ENCODE measurements around the gene AFG3L2.
"Not testable (repeated sequence)": the region's sequence is repeated elsewhere in the genome, so short reads cannot be mapped to it uniquely, and the experiment has no call there.

The AFG3L2 gene

GRCh38 chr18:12416098-12416729 lies 39.2 kb upstream of the AFG3L2 start:
- peaks cover 6 to 7% of the 10 kb centered on the region in 2 donors for H3K4me1 ChIP-seq (ENCODE audit: control insufficient read depth in 2 of 2, insufficient read depth in 1 of 2, low read depth in 1 of 2, low read length in 2 of 2)
- no CpG with 5 or more reads among the region's 5 CpGs for WGBS, 2 donors (ENCODE audit: extremely low coverage in 2 of 2, insufficient read length in 2 of 2, insufficient replicate concordance in 1 of 2)
- no peak overlapping the region for H2AFZ ChIP-seq (ENCODE audit: low read length)
- no peak overlapping the region for H3K18ac ChIP-seq (ENCODE audit: low read length)
- no peaks in the 10 kb centered on the region for H3K27me3 ChIP-seq (ENCODE audit: control insufficient read depth in 3 of 3, insufficient read depth in 3 of 3, low read depth in 1 of 3, low read length in 3 of 3)
- no peak overlapping the region for H2BK15ac ChIP-seq (ENCODE audit: low read length)
- H4K91ac ChIP-seq (ENCODE audit: low read depth, low read length, poor library complexity) = no peak overlapping the region
- no peak overlapping the region for H4K8ac ChIP-seq (ENCODE audit: low read depth, low read length)
- H3K4me3 ChIP-seq (ENCODE audit: low read length in 2 of 2) = no peak overlapping the region
- no peak overlapping the region for H2BK5ac ChIP-seq (ENCODE audit: low read length)
- H3K27ac ChIP-seq (replicated peaks; ENCODE audit: low read length) = peak overlapping the region; percentile 26
- no peak overlapping the region for H3K4ac ChIP-seq (ENCODE audit: low read length)
- H2BK12ac ChIP-seq (ENCODE audit: low read length) = no peak overlapping the region
- H3K36me3 ChIP-seq (replicated peaks in 1 of 2; ENCODE audit: control insufficient read depth in 2 of 2, insufficient read depth in 2 of 2, low read length in 2 of 2) = peaks cover under 1 to 2% of the 10 kb centered on the region in 2 donors
- H3K23ac ChIP-seq (ENCODE audit: low read depth, low read length, poor library complexity) = no peak overlapping the region
- no peak overlapping the region for H3K4me2 ChIP-seq (ENCODE audit: insufficient read depth, low read length, poor library complexity, severe bottlenecking)
- H3K9ac ChIP-seq (ENCODE audit: low read depth, low read length, poor library complexity) = no peak overlapping the region
- no peaks in the 10 kb centered on the region for H3K79me1 ChIP-seq (ENCODE audit: low read depth, low read length)
- no peak overlapping the region for H2AK5ac ChIP-seq (ENCODE audit: low read depth, low read length)
- H3K14ac ChIP-seq (ENCODE audit: low read length) = no peak overlapping the region
- H3K9me3 ChIP-seq (replicated peaks in 1 of 2; ENCODE audit: control insufficient read depth in 2 of 2, insufficient read depth in 1 of 2, low read depth in 1 of 2, low read length in 2 of 2) = peaks cover 0 to 2% of the 10 kb centered on the region in 2 donors
- no peak for DNase-seq (ENCODE audit: low spot score)
- H2BK120ac ChIP-seq (ENCODE audit: low read depth, low read length) = no peak overlapping the region

GRCh38 chr18:12411456-12411855 lies 34.4 kb upstream of the AFG3L2 start:
- H2BK5ac ChIP-seq (ENCODE audit: low read length) = no peak overlapping the region
- H3K14ac ChIP-seq (ENCODE audit: low read length) = no peak overlapping the region
- H3K79me1 ChIP-seq (ENCODE audit: low read depth, low read length) = no peaks in the 10 kb centered on the region
- peaks cover 0 to 2% of the 10 kb centered on the region in 2 donors for H3K9me3 ChIP-seq (replicated peaks in 1 of 2; ENCODE audit: control insufficient read depth in 2 of 2, insufficient read depth in 1 of 2, low read depth in 1 of 2, low read length in 2 of 2)
- H3K23ac ChIP-seq (ENCODE audit: low read depth, low read length, poor library complexity) = no peak overlapping the region
- H3K9ac ChIP-seq (ENCODE audit: low read depth, low read length, poor library complexity) = no peak overlapping the region
- WGBS, 2 donors (ENCODE audit: extremely low coverage in 2 of 2, insufficient read length in 2 of 2, insufficient replicate concordance in 1 of 2) = no CpG with 5 or more reads among the region's 3 CpGs
- no peak overlapping the region for H3K27ac ChIP-seq (replicated peaks; ENCODE audit: low read length)
- H3K36me3 ChIP-seq (replicated peaks in 1 of 2; ENCODE audit: control insufficient read depth in 2 of 2, insufficient read depth in 2 of 2, low read length in 2 of 2) = peaks cover 2 to 4% of the 10 kb centered on the region in 2 donors
- H4K8ac ChIP-seq (ENCODE audit: low read depth, low read length) = no peak overlapping the region
- no peak overlapping the region for H2AFZ ChIP-seq (ENCODE audit: low read length)
- H3K4me1 ChIP-seq (ENCODE audit: control insufficient read depth in 2 of 2, insufficient read depth in 1 of 2, low read depth in 1 of 2, low read length in 2 of 2) = peaks cover 3% of the 10 kb centered on the region in 2 donors
- H3K4ac ChIP-seq (ENCODE audit: low read length) = no peak overlapping the region
- H4K91ac ChIP-seq (ENCODE audit: low read depth, low read length, poor library complexity) = no peak overlapping the region
- peaks cover 0 to 6% (median 5%) of the 10 kb centered on the region in 3 experiments for H3K27me3 ChIP-seq (ENCODE audit: control insufficient read depth in 3 of 3, insufficient read depth in 3 of 3, low read depth in 1 of 3, low read length in 3 of 3)
- H2BK15ac ChIP-seq (ENCODE audit: low read length) = no peak overlapping the region
- no peak overlapping the region for H2BK12ac ChIP-seq (ENCODE audit: low read length)
- no peak for DNase-seq (ENCODE audit: low spot score)
- H3K18ac ChIP-seq (ENCODE audit: low read length) = peak overlapping the region; percentile 16
- H2AK5ac ChIP-seq (ENCODE audit: low read depth, low read length) = no peak overlapping the region
- peak overlapping the region in 1 of 2 donors; percentile 40 for H3K4me3 ChIP-seq (ENCODE audit: low read length in 2 of 2)
- no peak overlapping the region for H3K4me2 ChIP-seq (ENCODE audit: insufficient read depth, low read length, poor library complexity, severe bottlenecking)
- no peak overlapping the region for H2BK120ac ChIP-seq (ENCODE audit: low read depth, low read length)

GRCh38 chr18:12410747-12411146 lies 33.7 kb upstream of the AFG3L2 start:
- H3K4ac ChIP-seq (ENCODE audit: low read length); DNase-seq (ENCODE audit: low spot score); H3K27ac ChIP-seq (replicated peaks; ENCODE audit: low read length); H4K91ac ChIP-seq (ENCODE audit: low read depth, low read length, poor library complexity); H4K8ac ChIP-seq (ENCODE audit: low read depth, low read length); H2BK5ac ChIP-seq (ENCODE audit: low read length); H3K4me3 ChIP-seq (ENCODE audit: low read length in 2 of 2); H3K79me1 ChIP-seq (ENCODE audit: low read depth, low read length); H3K36me3 ChIP-seq (replicated peaks in 1 of 2; ENCODE audit: control insufficient read depth in 2 of 2, insufficient read depth in 2 of 2, low read length in 2 of 2); H3K9me3 ChIP-seq (replicated peaks in 1 of 2; ENCODE audit: control insufficient read depth in 2 of 2, insufficient read depth in 1 of 2, low read depth in 1 of 2, low read length in 2 of 2); H2BK12ac ChIP-seq (ENCODE audit: low read length); H3K23ac ChIP-seq (ENCODE audit: low read depth, low read length, poor library complexity); H3K4me1 ChIP-seq (ENCODE audit: control insufficient read depth in 2 of 2, insufficient read depth in 1 of 2, low read depth in 1 of 2, low read length in 2 of 2); H2BK15ac ChIP-seq (ENCODE audit: low read length); H3K4me2 ChIP-seq (ENCODE audit: insufficient read depth, low read length, poor library complexity, severe bottlenecking); H2AK5ac ChIP-seq (ENCODE audit: low read depth, low read length); H3K18ac ChIP-seq (ENCODE audit: low read length); H2BK120ac ChIP-seq (ENCODE audit: low read depth, low read length); H2AFZ ChIP-seq (ENCODE audit: low read length); H3K14ac ChIP-seq (ENCODE audit: low read length); H3K9ac ChIP-seq (ENCODE audit: low read depth, low read length, poor library complexity): not testable (repeated sequence)
- peaks cover 0 to 13% (median 10%) of the 10 kb centered on the region in 3 experiments for H3K27me3 ChIP-seq (ENCODE audit: control insufficient read depth in 3 of 3, insufficient read depth in 3 of 3, low read depth in 1 of 3, low read length in 3 of 3)
- no CpG with 5 or more reads among the region's 9 CpGs for WGBS, 2 donors (ENCODE audit: extremely low coverage in 2 of 2, insufficient read length in 2 of 2, insufficient replicate concordance in 1 of 2)

GRCh38 chr18:12410081-12410481 lies 33.1 kb upstream of the AFG3L2 start:
- Histone ChIP-seq H2BK5ac (ENCODE audit: low read length) (no peak overlapping the region), H3K4ac (ENCODE audit: low read length) (no peak overlapping the region), H3K9ac (ENCODE audit: low read depth, low read length, poor library complexity) (no peak overlapping the region), H3K4me2 (ENCODE audit: insufficient read depth, low read length, poor library complexity, severe bottlenecking) (no peak overlapping the region), H3K9me3 (replicated peaks in 1 of 2; ENCODE audit: control insufficient read depth in 2 of 2, insufficient read depth in 1 of 2, low read depth in 1 of 2, low read length in 2 of 2) (peaks cover 0 to 8% of the 10 kb centered on the region in 2 donors), H4K91ac (ENCODE audit: low read depth, low read length, poor library complexity) (no peak overlapping the region), H2AK5ac (ENCODE audit: low read depth, low read length) (no peak overlapping the region), H4K8ac (ENCODE audit: low read depth, low read length) (no peak overlapping the region), H2BK15ac (ENCODE audit: low read length) (no peak overlapping the region), H3K27ac (replicated peaks; ENCODE audit: low read length) (no peak overlapping the region), H2BK12ac (ENCODE audit: low read length) (no peak overlapping the region), H2BK120ac (ENCODE audit: low read depth, low read length) (no peak overlapping the region), H3K23ac (ENCODE audit: low read depth, low read length, poor library complexity) (no peak overlapping the region), H3K18ac (ENCODE audit: low read length) (no peak overlapping the region), H3K14ac (ENCODE audit: low read length) (no peak overlapping the region), H2AFZ (ENCODE audit: low read length) (no peak overlapping the region), H3K4me3 (ENCODE audit: low read length in 2 of 2) (no peak overlapping the region), H3K27me3 (ENCODE audit: control insufficient read depth in 3 of 3, insufficient read depth in 3 of 3, low read depth in 1 of 3, low read length in 3 of 3) (peaks cover 0 to 14% (median 10%) of the 10 kb centered on the region in 3 experiments), H3K79me1 (ENCODE audit: low read depth, low read length) (no peaks in the 10 kb centered on the region), H3K36me3 (replicated peaks in 1 of 2; ENCODE audit: control insufficient read depth in 2 of 2, insufficient read depth in 2 of 2, low read length in 2 of 2) (peaks cover 2 to 4% of the 10 kb centered on the region in 2 donors), H3K4me1 (ENCODE audit: control insufficient read depth in 2 of 2, insufficient read depth in 1 of 2, low read depth in 1 of 2, low read length in 2 of 2) (peaks cover 3% of the 10 kb centered on the region in 2 donors)
- WGBS, 2 donors (ENCODE audit: extremely low coverage in 2 of 2, insufficient read length in 2 of 2, insufficient replicate concordance in 1 of 2) = no CpG with 5 or more reads among the region's 9 CpGs
- DNase-seq (ENCODE audit: low spot score) = no peak

Data from neuronal stem cell (in vitro differentiated cells).